ENCODE data around the gene GRID2. TPM values are rescaled to one million over a fixed set of nuclear protein-coding genes. Genes with fewer than 3 reads are reported as not detected.

Gene GRID2
- total RNA-seq, 4 donors from 2014 or later = 0.16 TPM; not detected in 3

DNA sequence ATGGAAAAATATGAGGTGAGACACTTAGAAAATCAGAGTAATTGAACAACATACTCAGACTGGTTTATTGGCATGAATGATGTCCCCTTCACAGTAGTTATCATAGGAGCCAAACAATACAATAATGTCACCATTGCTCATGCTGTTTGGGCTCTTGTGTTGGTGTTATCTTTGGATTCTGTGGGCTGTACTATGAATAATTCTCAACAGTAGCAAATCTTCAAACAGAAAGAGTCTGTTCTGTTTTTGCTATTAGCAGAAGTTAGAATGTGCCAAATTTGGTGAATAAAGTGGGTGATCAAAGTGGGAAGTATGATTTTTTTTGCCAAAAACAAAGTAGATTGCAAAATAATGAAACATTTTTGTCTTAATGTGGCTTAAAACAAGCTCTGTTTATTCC, 58.3 kb downstream of the GRID2 start:
- Histone ChIP-seq H3K9me3 (no peaks in the 10 kb centered on the region), H3K36me3 (no peaks in the 10 kb centered on the region), H3K4me1 (no peaks in the 10 kb centered on the region), H3K27me3 (no peaks in the 10 kb centered on the region), H3K27ac (no peak overlapping the region), H3K4me3 (no peak overlapping the region)
- in situ Hi-C loops (cut with MboI; ENCODE audit: low pct_ligation_motif_present in 1 of 4, low pct_unique_long_range_greater_than_20kb in 1 of 4, low sequenced_read_pairs in 3 of 4) (no loop called here), intact Hi-C loops (cut with DNase I; ENCODE audit: low total_unique reads) (no loop called here)
- no peak for DNase-seq
- TF ChIP-seq EP300 (IDR thresholded peaks at IDR 0.05; ENCODE audit: low read depth) (no peak), POLR2A (IDR thresholded peaks at IDR 0.05) (no peak), POLR2AphosphoS5 (IDR thresholded peaks at IDR 0.05) (no peak)
- TF ChIP-seq, protein P1, sequence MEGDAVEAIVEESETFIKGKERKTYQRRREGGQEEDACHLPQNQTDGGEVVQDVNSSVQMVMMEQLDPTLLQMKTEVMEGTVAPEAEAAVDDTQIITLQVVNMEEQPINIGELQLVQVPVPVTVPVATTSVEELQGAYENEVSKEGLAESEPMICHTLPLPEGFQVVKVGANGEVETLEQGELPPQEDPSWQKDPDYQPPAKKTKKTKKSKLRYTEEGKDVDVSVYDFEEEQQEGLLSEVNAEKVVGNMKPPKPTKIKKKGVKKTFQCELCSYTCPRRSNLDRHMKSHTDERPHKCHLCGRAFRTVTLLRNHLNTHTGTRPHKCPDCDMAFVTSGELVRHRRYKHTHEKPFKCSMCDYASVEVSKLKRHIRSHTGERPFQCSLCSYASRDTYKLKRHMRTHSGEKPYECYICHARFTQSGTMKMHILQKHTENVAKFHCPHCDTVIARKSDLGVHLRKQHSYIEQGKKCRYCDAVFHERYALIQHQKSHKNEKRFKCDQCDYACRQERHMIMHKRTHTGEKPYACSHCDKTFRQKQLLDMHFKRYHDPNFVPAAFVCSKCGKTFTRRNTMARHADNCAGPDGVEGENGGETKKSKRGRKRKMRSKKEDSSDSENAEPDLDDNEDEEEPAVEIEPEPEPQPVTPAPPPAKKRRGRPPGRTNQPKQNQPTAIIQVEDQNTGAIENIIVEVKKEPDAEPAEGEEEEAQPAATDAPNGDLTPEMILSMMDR (IDR thresholded peaks at IDR 0.05) = no peak

DNA sequence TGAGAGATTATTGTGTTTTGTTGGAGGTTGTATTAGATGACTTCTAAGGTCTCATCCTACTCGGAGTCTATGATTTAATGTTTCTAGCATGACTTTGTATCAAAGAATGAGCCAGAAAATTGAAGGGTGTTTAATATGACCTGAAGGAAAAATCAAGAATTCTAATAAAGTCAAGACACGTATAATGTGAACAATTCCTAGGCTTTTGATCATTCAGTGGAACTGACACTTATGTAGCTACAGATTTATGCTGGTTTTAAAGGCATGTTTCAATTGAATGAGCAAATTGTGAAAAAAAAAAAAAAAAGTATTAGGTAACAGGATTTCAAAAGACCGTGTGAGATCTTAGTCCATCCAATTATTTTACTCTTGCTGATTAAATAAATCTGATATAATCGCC, 64.9 kb downstream of the GRID2 start:
- in situ Hi-C loops (cut with MboI; ENCODE audit: low pct_ligation_motif_present in 1 of 4, low pct_unique_long_range_greater_than_20kb in 1 of 4, low sequenced_read_pairs in 3 of 4) (no loop called here), intact Hi-C loops (cut with DNase I; ENCODE audit: low total_unique reads) (no loop called here)
- Histone ChIP-seq H3K4me1 (no peaks in the 10 kb centered on the region), H3K9me3 (no peaks in the 10 kb centered on the region), H3K36me3 (no peaks in the 10 kb centered on the region), H3K27ac (no peak overlapping the region), H3K27me3 (no peaks in the 10 kb centered on the region), H3K4me3 (no peak overlapping the region)
- TF ChIP-seq, protein P1 (IDR thresholded peaks at IDR 0.05) = no peak
- TF ChIP-seq POLR2AphosphoS5 (IDR thresholded peaks at IDR 0.05) = no peak
- no peak for TF ChIP-seq POLR2A (IDR thresholded peaks at IDR 0.05)
- TF ChIP-seq EP300 (IDR thresholded peaks at IDR 0.05; ENCODE audit: low read depth) = no peak
- 78 to 83% methylated on average over 4 of the region's 4 CpGs for WGBS, 2 donors (ENCODE audit: low coverage in 1 of 2)
- DNase-seq = no peak

DNA sequence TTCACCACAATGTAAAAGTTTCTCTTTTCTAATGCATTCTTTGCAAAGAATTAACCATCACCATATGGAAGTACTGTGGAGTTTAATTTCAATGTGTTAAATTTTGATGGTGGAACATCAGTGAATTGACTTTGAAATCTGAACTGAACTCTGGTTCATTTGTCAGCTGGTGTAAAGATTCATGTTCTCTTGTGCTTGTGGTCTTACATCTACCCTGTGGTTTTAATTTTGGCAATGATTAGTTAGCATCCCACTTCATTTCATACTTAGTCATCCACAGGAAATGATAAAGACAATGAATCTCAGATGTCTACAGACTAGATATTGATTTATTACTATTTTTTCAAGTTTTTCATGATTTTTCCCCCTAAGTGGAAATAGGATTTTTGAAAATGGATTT, 77.8 kb downstream of the GRID2 start:
- H3K27ac ChIP-seq = no peak overlapping the region
- H3K36me3 ChIP-seq = no peaks in the 10 kb centered on the region
- DNase-seq = no peak
- no peaks in the 10 kb centered on the region for H3K27me3 ChIP-seq
- no peak for TF ChIP-seq POLR2AphosphoS5 (IDR thresholded peaks at IDR 0.05)
- TF ChIP-seq, protein P1 (IDR thresholded peaks at IDR 0.05) = no peak
- no peak for TF ChIP-seq EP300 (IDR thresholded peaks at IDR 0.05; ENCODE audit: low read depth)
- TF ChIP-seq POLR2A (IDR thresholded peaks at IDR 0.05) = no peak
- no peaks in the 10 kb centered on the region for H3K9me3 ChIP-seq
- intact Hi-C loops (cut with DNase I; ENCODE audit: low total_unique reads) (no loop called here), in situ Hi-C loops (cut with MboI; ENCODE audit: low pct_ligation_motif_present in 1 of 4, low pct_unique_long_range_greater_than_20kb in 1 of 4, low sequenced_read_pairs in 3 of 4) (loop anchor here in 2 of 4 donors (25.0 kb wide), 1 partner anchor 1969 kb away; no protein-coding TSS in a partner anchor)
- H3K4me1 ChIP-seq = no peaks in the 10 kb centered on the region
- H3K4me3 ChIP-seq = no peak overlapping the region

DNA sequence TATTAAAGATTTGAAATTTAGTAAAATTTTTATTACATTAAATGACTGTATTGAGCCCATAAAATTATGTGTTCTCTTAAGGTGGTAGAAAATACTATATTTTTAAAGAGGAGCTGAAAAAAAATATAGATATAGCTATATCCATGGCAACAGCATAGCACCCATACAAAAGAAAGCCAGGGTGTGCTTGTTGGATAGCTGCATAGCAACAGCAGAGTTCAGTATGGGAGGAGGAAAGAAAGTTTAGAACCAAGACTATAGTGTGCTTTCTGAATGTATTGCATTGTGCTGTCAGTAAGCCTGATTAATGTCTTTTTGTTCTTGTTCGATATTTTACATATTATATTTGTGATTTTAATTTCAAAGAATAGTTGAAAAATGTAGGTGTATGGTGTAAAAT, 78.4 kb downstream of the GRID2 start:
- intact Hi-C loops (cut with DNase I; ENCODE audit: low total_unique reads) (no loop called here), in situ Hi-C loops (cut with MboI; ENCODE audit: low pct_ligation_motif_present in 1 of 4, low pct_unique_long_range_greater_than_20kb in 1 of 4, low sequenced_read_pairs in 3 of 4) (loop anchor here in 2 of 4 donors (25.0 kb wide), 1 partner anchor 1970 kb away; no protein-coding TSS in a partner anchor)
- no peak for TF ChIP-seq POLR2AphosphoS5 (IDR thresholded peaks at IDR 0.05)
- TF ChIP-seq, protein P1 (IDR thresholded peaks at IDR 0.05) = no peak
- no peak for TF ChIP-seq EP300 (IDR thresholded peaks at IDR 0.05; ENCODE audit: low read depth)
- TF ChIP-seq POLR2A (IDR thresholded peaks at IDR 0.05) = no peak
- WGBS, 2 donors (ENCODE audit: low coverage in 1 of 2) = 86 to 87% methylated on average over 1 of the region's 1 CpG
- Histone ChIP-seq H3K27ac (no peak overlapping the region), H3K4me3 (no peak overlapping the region), H3K9me3 (no peaks in the 10 kb centered on the region), H3K27me3 (no peaks in the 10 kb centered on the region), H3K4me1 (no peaks in the 10 kb centered on the region), H3K36me3 (no peaks in the 10 kb centered on the region)
- DNase-seq = no peak

Measured in transverse colon (tissue), 4 donors.